ENCODE data around the gene UIMC1. TPM values are rescaled to one million over a fixed set of nuclear protein-coding genes. Genes with fewer than 3 reads are reported as not detected.

The UIMC1 gene
- total RNA-seq, 1 experiment from 2014 or later = 53.0 TPM

DNA sequence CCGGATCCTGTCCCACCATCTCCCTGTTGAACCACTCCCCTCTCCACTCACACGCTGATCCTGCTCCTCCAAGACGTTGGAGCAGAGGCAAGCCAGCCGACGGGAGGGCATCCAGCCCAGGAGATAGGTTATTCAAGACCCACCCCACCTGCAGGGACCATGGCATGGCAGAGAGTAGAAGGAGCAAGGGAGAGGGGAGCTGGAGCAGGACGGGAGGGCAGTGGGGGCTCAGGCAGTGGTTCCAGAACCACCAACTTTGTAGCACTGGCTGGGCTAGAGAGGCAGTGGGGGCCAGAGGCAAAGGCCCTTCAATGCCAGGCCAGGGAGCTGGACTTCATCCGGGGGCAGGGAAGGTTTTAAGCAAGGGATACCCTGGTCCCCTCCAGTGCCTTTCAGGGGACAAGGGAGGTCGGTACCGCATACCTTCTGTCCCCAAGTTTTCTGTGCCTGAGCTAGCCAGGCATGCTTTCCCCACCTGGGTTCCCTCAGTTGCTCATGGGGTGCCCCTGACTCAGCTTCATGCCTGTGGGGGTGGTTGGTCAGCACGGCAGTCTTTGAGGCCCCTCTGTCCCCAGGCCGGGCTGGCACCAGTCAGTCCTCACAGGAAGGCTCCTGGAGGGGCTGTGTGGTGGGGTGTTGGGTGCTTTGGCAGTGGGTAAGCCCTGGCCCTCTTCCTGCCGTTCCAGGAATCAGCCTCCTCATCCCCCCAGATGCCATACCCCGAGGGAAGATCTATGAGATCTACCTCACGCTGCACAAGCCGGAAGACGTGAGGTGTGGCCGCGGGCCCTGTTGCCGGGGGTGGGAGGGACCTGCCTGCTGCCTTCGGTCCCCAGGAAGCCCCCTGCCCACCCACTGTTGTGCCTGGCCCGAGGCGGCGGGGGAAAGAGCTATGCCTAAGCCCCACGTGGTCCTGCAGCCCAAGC lies 129.8 kb downstream of the UIMC1 start:
- no CpG with 5 or more reads among the region's 24 CpGs for WGBS (ENCODE audit: extremely low coverage, insufficient read length, low lambda C conversion rate)
- no peak overlapping the region for H2AFZ ChIP-seq (ENCODE audit: low read length)
- no peaks in the 10 kb centered on the region for H3K79me1 ChIP-seq (ENCODE audit: insufficient read depth, low read depth, low read length, poor library complexity, severe bottlenecking)
- H3K36me3 Mint-ChIP-seq (ENCODE audit: insufficient read depth in 1 of 3, low read depth in 3 of 3) = no peaks in the 10 kb centered on the region; a peak in 1 of 7 replicates
- no peak overlapping the region for H3K4me2 ChIP-seq (ENCODE audit: insufficient read depth, insufficient read length, low read length)
- no peak overlapping the region for H2BK12ac ChIP-seq (ENCODE audit: insufficient read length, low read depth, low read length)
- no peak overlapping the region for H4K8ac ChIP-seq (replicated peaks; ENCODE audit: insufficient read length, low read depth, low read length)
- no peak overlapping the region for H3K23ac ChIP-seq (ENCODE audit: insufficient read length, low read depth, low read length)
- no peaks in the 10 kb centered on the region for H4K20me1 ChIP-seq (ENCODE audit: control insufficient read depth, insufficient read depth, insufficient read length)
- H2BK20ac ChIP-seq (ENCODE audit: low read depth, low read length, poor library complexity, severe bottlenecking) = no peak overlapping the region
- no peak overlapping the region for H3K9ac ChIP-seq (ENCODE audit: extremely low read depth, insufficient read length, low read length)
- no peaks in the 10 kb centered on the region for H3K9me3 ChIP-seq (ENCODE audit: control insufficient read depth, low read depth, low read length)
- no peak overlapping the region for H2BK15ac ChIP-seq (ENCODE audit: low read depth, low read length)
- no peak overlapping the region for H3T11ph ChIP-seq (ENCODE audit: low read length)
- H3K27ac Mint-ChIP-seq = no peak overlapping the region; a peak in 1 of 7 replicates
- TF ChIP-seq, protein P1, sequence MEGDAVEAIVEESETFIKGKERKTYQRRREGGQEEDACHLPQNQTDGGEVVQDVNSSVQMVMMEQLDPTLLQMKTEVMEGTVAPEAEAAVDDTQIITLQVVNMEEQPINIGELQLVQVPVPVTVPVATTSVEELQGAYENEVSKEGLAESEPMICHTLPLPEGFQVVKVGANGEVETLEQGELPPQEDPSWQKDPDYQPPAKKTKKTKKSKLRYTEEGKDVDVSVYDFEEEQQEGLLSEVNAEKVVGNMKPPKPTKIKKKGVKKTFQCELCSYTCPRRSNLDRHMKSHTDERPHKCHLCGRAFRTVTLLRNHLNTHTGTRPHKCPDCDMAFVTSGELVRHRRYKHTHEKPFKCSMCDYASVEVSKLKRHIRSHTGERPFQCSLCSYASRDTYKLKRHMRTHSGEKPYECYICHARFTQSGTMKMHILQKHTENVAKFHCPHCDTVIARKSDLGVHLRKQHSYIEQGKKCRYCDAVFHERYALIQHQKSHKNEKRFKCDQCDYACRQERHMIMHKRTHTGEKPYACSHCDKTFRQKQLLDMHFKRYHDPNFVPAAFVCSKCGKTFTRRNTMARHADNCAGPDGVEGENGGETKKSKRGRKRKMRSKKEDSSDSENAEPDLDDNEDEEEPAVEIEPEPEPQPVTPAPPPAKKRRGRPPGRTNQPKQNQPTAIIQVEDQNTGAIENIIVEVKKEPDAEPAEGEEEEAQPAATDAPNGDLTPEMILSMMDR (conservative IDR thresholded peaks at IDR 0.05) = no peak
- no peaks in the 10 kb centered on the region for H3K4me1 ChIP-seq (ENCODE audit: insufficient read depth, low read length)
- H3K14ac ChIP-seq (ENCODE audit: insufficient read depth, low read length) = no peak overlapping the region; the same call in 1 of the 2 replicates
- no peak overlapping the region for H2BK5ac ChIP-seq (ENCODE audit: insufficient read length, low read length)
- H3K27me3 ChIP-seq (ENCODE audit: insufficient read depth, low read length) = no peaks in the 10 kb centered on the region
- no peak for DNase-seq
- H2BK120ac ChIP-seq (ENCODE audit: low read depth, low read length, poor library complexity, severe bottlenecking) = no peak overlapping the region
- no peak overlapping the region for H4K91ac ChIP-seq (ENCODE audit: insufficient read length, low read depth, low read length)
- H3K27me3 Mint-ChIP-seq (ENCODE audit: low read depth) = peaks cover 5% of the 10 kb centered on the region
- H3K4me1 Mint-ChIP-seq = peaks cover 2 to 14% of the 10 kb centered on the region in 2 experiments; a peak in 2 of 4 replicates
- no peak overlapping the region for H3K18ac ChIP-seq (ENCODE audit: insufficient read length, low read depth, low read length)
- no peak overlapping the region for H2AK5ac ChIP-seq (ENCODE audit: insufficient read length, low read length)
- no peak overlapping the region for H4K5ac ChIP-seq (ENCODE audit: insufficient read length, low read depth, low read length)
- H3K4me3 Mint-ChIP-seq = no peak overlapping the region
- no peak overlapping the region for H3K56ac ChIP-seq (ENCODE audit: insufficient read length, low read depth, low read length)
- H3K23me2 ChIP-seq (ENCODE audit: insufficient read length, low read depth, low read length, poor library complexity, severe bottlenecking) = no peaks in the 10 kb centered on the region
- no peaks in the 10 kb centered on the region for H3K79me2 ChIP-seq (ENCODE audit: insufficient read depth, low read length)
- no peaks in the 10 kb centered on the region for H3K9me3 Mint-ChIP-seq
- H3K27ac ChIP-seq (ENCODE audit: insufficient read length, low read depth, low read length) = no peak overlapping the region
- no peak overlapping the region for H3K4ac ChIP-seq (ENCODE audit: low read depth, low read length)

All from H9 (cell line).